K562 (cell line): Measurements from ENCODE around the gene ABCB6. TPM values are rescaled to one million over a fixed set of nuclear protein-coding genes. Genes with fewer than 3 reads are reported as not detected.

Experiments
- BDP1 ChIP-seq: IDR thresholded peaks from 3 replicates; pipeline ENCODE4 v1.6.1; 2011; ENCODE audit not compliant: insufficient read length, insufficient read depth
- CBX1 ChIP-seq: sonication (generic); IDR thresholded peaks from 2 replicates; pipeline ENCODE4 v1.6.1; 2016; ENCODE audit warnings: antibody characterized with exemption, low read depth, mild to moderate bottlenecking
- CBX2 ChIP-seq: fragments of 200-600 bp; sonication (generic); IDR thresholded peaks from one replicate; pipeline ENCODE4 v1.6.1; 2012; ENCODE audit warnings: mild to moderate bottlenecking, low read length, inconsistent platforms; ENCODE audit not compliant: insufficient read depth, poor library complexity, severe bottlenecking
- E2F3 ChIP-seq: fragments of 250-450 bp; sonication (Bioruptor Pico); IDR thresholded peaks from 2 replicates; pipeline ENCODE4 v1.4.0; 2020; ENCODE audit warnings: mild to moderate bottlenecking
- E4F1 ChIP-seq: fragments of 250-450 bp; sonication (Bioruptor Pico); IDR thresholded peaks from 2 replicates; pipeline ENCODE4 v1.5.0; 2021; ENCODE audit warnings: mild to moderate bottlenecking, borderline replicate concordance
- MECOM ChIP-seq: fragments of 250-450 bp; sonication (Bioruptor Pico); IDR thresholded peaks from 2 replicates; pipeline ENCODE4 v1.8.0; 2022; ENCODE audit warnings: inconsistent platforms
- MEF2A ChIP-seq: IDR thresholded peaks from 2 replicates; pipeline ENCODE4 v1.6.1; 2011; ENCODE audit warnings: low read depth, mild to moderate bottlenecking, low read length, moderate library complexity; ENCODE audit not compliant: control insufficient read depth
- NFRKB ChIP-seq: fragments of 450-650 bp; IDR thresholded peaks from 2 replicates; pipeline ENCODE4 v1.6.1; 2016; ENCODE audit warnings: low read depth
- PHTF2 ChIP-seq: fragments of 250-450 bp; sonication (Bioruptor Pico); IDR thresholded peaks from 2 replicates; pipeline ENCODE4 v1.5.0; 2021; ENCODE audit warnings: mild to moderate bottlenecking
- RB1 ChIP-seq: fragments of 450-650 bp; IDR thresholded peaks from 2 replicates; pipeline ENCODE4 v1.6.1; 2017; ENCODE audit warnings: low read depth, mild to moderate bottlenecking
- RFX1 ChIP-seq: fragments of 450-650 bp; IDR thresholded peaks from 2 replicates; pipeline ENCODE4 v1.6.1; 2016; ENCODE audit warnings: mild to moderate bottlenecking, moderate library complexity
- SRF ChIP-seq, 2 experiments: fragments of 250-450, 450-650 bp in 1 of 2; sonication (Bioruptor Pico) in 1 of 2; sonication (generic) in 1 of 2; formaldehyde crosslinking; IDR thresholded peaks; 2 replicates each; pipeline versions ENCODE4 v1.5.0 to v1.5.1; 2020 to 2022; ENCODE audit warnings: mild to moderate bottlenecking in 1 of 2, missing genetic modification reagents in 1 of 2
- SRSF3 ChIP-seq: fragments of 200-400 bp; formaldehyde crosslinking; IDR thresholded peaks from 2 replicates; pipeline ENCODE4 v1.6.1; 2016; ENCODE audit warnings: mild to moderate bottlenecking, low read length, moderate library complexity; ENCODE audit not compliant: insufficient read depth
- TFE3 ChIP-seq: fragments of 450-650 bp; formaldehyde crosslinking; IDR thresholded peaks from 2 replicates; pipeline ENCODE4 v1.4.0; 2020; ENCODE audit warnings: mild to moderate bottlenecking, mixed read lengths
- THRB ChIP-seq: fragments of 450-650 bp; formaldehyde crosslinking; conservative IDR thresholded peaks from 2 replicates; pipeline ENCODE4 v1.4.0; 2022; ENCODE audit warnings: mild to moderate bottlenecking, missing genetic modification characterization
- U2AF1 ChIP-seq: fragments of 200-400 bp; formaldehyde crosslinking; optimal IDR thresholded peaks from 2 replicates; pipeline ENCODE3; 2017; ENCODE audit warnings: mild to moderate bottlenecking, low read depth, low read length, moderate library complexity
- ZNF140 ChIP-seq: fragments of 250-450 bp; sonication (Bioruptor Pico); IDR thresholded peaks from 2 replicates; pipeline ENCODE4 v1.8.0; 2021; ENCODE audit warnings: moderate library complexity, mild to moderate bottlenecking, inconsistent platforms
- ZNF436 ChIP-seq: fragments of 250-450, 450-650 bp; sonication (Bioruptor Pico); formaldehyde crosslinking; IDR thresholded peaks from 2 replicates; pipeline ENCODE4 v1.7.0; 2020; ENCODE audit warnings: mild to moderate bottlenecking
- ZNF512 ChIP-seq: IDR thresholded peaks from 2 replicates; pipeline ENCODE4 v1.6.1; 2016; ENCODE audit warnings: missing genetic modification characterization, missing compliant biosample characterization
- ZNF584 ChIP-seq: fragments of 200-800 bp; sonication (Bioruptor generic); IDR thresholded peaks from 2 replicates; pipeline ENCODE4 v1.6.1; 2016; ENCODE audit warnings: low read depth, mild to moderate bottlenecking, missing genetic modification characterization, missing compliant biosample characterization
- ZNF586 ChIP-seq: fragments of 450-650 bp; formaldehyde crosslinking; conservative IDR thresholded peaks from 2 replicates; pipeline ENCODE4 v1.4.0; 2020; ENCODE audit warnings: mild to moderate bottlenecking, moderate library complexity
- polyA plus RNA-seq, 8 experiments: library from polyadenylated mRNA; depleted of rRNA in 4 of 8; stranded (reverse) in 5 of 8; unstranded in 3 of 8; fragments of >200 nt; fragmentation: Nextera tagmentation in 2 of 8; fragmentation: Illumina TruSeq in 1 of 8; extraction: Ambion mirVana in 2 of 8; extraction: Trizol in 1 of 8; gene quantifications; 2 replicates each; pipeline versions ENCODE4 v1.2.1 to v1.2.3, GENCODE V29; 2011 to 2014; ENCODE audit warnings: inconsistent platforms in 1 of 8, missing spikeins in 1 of 8
- total RNA-seq, 7 experiments: library from RNA; depleted of rRNA in 6 of 7; stranded (reverse); fragments of >200 nt in 6 of 7; fragmentation: Illumina TruSeq in 2 of 7; extraction: Trizol in 2 of 7; gene quantifications; 2 replicates each; pipeline versions ENCODE4 v1.2.1 to v1.2.3, GENCODE V29; 2011 to 2021; ENCODE audit warnings: low replicate concordance in 1 of 7

The ABCB6 gene
- total and polyA plus RNA-seq, 9 of the 15 experiments (the other 6 are each of a cell fraction or from before 2014, with no cell fraction given) = 3.7 to 29.8 (median 16.8) TPM

GRCh38 chr2:219177552-219178376 lies 41.0 kb downstream of the ABCB6 start, which contains the start of gene RETREG2 (continued):
- TF ChIP-seq RFX1 (no peak), CBX2 (no peak), ZNF512 (no peak), PHTF2 (CRISPR knock-in tag) (no peak), BDP1 (no peak), ZNF140 (CRISPR knock-in tag) (no peak), ZNF586 (0 out of 2 replicates have a peak, but pooled peaks have one; percentile 33), CBX1 (0 out of 2 replicates have a peak, but pooled peaks have one; percentile 55), E2F3 (CRISPR knock-in tag) (no peak), NFRKB (peak; percentile 73; the same call in 1 of the 2 replicates), SRF (CRISPR knock-in tag; IDR thresholded peaks at IDR 0.05) (no peak), THRB (CRISPR knock-in tag) (peak; percentile 72; the same call in 1 of the 2 replicates), TFE3 (CRISPR knock-in tag) (peak; percentile 99), MEF2A (no peak), E4F1 (CRISPR knock-in tag) (no peak), U2AF1 (no peak), MECOM (CRISPR knock-in tag) (no peak), ZNF436 (CRISPR knock-in tag) (no peak), ZNF584 (CRISPR knock-in tag) (0 out of 2 replicates have a peak, but pooled peaks have one; percentile 51), SRSF3 (no peak), RB1 (no peak)
